HG03095 (cell line): ENCODE data around the gene SF1.

ENCODE experiments used
- ATAC-seq: cut with Tn5 transposase; IDR thresholded peaks from one replicate; pipeline ENCODE4 v1.9.1; 2021; ENCODE audit warnings: moderate library complexity; ENCODE audit not compliant: unreplicated experiment

SF1 gene

DNA sequence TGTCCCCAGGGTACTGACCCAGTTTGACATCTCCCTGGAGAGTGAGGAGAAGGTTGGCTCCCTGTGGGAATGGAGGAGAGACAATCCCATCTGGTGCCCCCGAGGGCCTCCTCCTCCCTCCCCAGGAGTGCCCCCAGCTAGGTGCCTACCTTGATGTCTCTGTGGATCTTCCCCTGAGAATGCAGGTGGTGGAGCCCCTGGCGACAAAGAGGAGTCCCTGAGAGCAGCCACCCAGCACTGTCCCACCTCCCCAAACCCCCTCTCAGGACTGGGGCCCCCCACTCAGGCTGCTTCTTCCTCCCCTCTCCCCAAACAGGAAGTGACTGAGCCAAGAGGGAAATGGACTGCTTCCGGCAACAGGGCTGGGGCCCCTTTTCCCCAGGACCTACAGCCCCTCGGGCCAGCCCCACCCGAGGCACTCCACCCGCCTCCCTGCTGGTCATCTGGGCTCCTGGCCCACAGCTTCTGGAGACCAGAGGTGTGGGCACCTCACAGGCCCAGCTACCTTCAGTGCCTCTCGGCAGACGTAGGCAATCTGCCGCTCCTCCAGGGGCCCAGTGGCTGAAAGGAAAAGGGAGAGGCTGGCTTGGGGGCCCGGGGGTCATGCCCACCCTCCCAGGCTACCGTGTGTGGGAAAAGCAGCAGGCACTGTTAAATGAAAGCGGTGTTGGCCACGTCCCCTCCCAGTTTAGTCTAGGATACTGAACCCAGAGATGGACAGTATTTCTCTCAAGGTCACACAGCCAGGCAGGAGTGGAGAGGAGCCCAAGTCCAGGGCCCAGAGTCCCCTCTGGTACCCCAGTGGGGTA is 23.4 kb upstream of the SF1 start:
- ATAC-seq: no peak

DNA sequence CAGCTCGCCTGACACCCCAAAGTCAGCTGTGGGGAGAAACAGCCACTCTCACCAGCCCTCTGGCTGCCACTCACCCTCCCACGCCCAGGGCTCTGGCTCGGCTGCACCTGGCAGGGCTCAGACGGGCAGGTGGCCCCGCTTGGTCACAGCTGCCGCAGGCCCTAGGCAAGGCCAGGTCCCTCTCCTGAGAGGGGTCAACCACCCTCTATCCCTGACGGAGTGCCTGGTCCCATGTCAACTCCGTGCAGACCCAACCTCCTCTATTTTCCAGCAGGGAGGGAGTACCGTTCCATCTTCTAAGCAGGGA is 22.8 kb upstream of the SF1 start:
- ATAC-seq: no peak

DNA sequence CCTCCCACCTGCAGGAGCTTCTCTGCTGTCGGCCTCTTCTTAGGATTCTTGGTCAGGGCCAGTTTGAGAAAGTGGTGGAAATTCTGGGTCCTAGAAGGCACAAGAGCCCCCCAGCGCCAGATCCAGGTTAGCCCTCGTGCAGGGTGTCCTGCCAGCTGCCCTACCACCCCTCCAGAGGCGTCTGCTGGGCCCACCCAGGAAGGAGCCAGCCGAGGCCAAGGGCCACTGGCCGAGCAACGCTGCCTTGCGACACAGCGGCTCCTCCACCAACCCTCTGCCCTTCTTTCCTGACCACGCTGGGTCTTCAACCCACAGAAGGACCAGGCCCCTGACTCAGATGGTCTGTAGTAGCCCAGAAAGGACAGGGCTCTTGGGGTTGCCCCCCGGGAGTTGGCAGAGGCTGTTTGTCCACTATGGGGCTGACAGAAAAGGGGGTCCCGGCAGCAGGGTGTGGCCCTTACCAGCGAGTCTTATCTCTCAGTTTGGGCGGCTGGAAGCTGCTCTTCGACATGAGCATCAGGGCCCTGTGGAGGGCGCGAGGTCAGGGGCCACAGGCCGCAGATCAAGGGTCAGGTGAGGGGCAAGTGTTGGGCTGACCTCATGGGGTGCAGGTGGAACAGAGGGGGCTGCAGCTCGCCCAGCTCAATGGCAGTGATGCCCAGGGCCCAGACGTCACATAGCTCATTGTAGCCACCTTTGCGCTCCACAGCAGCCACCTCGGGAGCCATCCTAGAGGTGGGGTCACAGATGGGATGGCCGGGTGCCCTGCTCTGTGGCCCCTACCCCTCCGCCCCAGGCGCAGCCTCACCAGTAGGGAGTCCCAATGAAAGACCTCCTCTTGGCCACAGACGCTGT is 22.2 kb upstream of the SF1 start:
- no peak for ATAC-seq

DNA sequence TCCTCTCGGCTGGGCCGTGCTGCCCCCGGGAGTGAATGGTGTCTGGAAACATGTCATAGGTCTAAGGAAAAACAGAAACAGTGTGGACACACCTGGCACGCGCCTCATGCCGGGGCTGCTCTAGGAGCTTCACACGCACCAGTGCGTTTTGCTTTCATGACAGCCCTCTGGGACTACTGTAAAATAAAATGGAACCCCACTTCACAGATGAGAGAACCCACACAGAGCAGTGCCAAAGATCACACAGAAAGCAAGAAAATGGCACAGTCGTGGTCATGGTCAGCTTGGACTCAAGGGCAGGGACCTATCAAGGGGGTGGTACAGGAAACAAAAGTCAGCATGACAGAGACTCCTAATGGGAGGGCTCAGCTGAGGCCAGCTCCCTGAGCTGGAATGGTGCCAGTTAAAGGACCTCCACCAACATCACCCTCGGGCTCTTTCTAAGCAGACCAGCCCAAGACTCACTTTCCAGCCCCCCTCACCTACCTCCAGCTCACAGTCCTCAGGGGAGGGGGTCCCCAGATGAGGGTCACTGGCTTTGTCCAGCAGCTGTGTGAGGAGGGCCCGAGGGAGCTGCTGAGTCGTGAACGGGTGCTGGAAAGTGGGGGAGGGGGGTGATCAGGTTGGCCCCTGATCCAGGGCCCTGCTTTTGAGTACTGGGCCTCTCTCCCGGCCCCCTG is 21.4 kb upstream of the SF1 start:
- ATAC-seq: no peak

DNA sequence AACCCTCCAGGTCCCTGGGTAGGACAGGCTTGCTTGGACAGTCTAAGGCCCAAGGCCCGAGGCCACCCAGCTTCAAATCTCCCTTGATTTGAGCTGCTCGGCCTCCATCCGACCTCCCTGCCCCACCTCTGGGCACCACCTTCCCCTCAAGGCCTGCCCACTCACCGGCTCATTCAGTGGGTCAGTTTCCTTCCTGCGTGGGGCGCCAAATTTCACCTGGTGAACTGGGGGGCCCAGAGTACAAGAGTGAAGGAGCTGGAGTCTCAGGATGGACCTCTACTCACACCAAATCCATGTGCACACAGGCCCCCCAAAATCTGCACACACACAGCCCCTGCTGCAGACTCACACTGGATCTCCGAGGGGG is 20.9 kb upstream of the SF1 start:
- no peak for ATAC-seq

DNA sequence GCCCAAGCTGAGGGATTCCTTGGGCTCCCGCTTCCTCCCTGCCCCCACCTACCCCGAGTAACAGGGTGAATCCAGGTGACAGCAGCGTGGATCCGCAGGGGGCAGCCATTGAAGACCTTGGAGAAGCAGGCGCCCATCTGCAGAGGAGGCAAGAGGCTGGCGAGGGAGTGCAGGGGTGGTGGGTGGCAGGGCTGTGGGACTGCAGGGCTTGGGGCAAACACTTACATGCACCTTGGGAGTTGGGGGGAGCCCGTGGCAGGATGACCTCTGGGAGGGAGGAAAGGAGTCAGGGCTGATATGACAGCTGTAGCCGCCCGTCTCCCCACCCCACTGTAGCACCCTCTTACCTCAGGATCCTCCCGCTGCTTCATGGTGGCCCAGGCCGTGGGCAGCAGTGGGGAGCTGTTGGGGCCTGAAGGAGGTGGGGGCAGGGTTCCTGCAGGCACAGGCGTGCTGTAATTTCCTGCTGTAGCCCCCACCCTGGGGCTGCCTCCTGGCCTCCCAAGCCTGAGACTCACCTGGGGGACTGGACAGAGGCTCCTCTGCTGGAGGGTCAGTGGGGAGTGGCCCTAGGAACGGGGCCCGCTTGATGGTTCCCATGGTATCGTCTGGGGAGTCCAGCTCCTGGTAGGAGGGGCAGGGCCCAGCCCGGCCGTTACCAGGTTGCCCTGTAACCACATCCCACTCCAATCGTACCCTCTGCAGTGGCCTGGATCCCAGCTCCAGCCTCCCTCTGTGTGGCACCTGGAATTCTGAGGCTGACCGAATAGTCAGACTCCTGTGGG is 18.6 kb upstream of the SF1 start:
- ATAC-seq: no peak

DNA sequence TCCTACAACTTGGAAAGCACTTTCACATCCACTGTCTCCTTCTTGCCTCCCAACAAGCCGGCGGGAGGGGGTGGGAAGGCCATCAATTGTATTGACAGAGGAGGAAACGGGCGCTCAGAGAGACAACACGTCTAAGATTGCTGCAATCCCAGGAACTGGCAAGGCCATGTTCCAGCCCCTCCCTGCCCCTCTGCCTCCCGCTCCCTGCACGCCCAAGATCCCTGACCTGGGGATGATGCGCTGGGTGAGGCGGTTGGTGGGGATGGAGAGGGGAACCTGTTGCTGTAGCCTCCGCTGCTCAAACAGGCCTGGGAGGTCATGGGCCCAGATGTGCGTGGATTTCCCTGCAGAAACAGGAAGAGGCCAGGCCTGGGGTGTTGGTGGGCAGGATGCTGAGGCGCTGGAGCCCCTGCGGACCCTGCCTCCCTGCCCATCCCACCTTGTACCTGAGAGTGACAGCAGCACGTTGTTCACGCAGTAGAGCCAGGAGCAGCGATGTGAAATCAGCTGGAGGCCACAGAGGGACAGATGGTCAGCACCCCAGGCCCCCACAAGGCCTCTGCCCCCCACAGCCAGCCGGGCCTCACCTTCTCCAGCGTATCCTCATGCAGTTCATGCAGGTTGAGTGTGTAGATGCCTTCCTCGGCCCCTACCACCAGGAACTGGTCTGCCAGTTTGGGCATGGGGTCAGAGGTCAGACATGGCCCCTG is 17.9 kb upstream of the SF1 start:
- ATAC-seq: no peak

DNA sequence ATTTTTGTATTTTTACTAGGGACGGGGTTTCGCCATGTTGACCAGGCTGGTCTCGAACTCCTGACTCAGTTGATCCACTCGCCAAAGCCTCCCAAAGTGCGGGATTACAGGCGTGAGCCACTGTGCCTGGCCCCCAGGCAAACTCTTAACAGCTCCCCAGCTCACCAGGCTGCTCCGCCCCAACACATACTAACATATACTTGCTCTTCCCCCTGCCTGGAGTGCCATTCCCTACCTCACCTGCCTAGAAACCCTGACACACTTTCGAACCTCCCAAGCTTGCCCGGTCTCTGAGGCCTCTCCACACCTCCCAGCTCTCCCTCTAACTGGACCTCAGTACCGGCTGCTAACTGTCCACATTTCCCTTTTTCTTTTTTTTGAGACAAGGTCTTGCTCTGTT is 16.2 kb upstream of the SF1 start:
- no peak for ATAC-seq

DNA sequence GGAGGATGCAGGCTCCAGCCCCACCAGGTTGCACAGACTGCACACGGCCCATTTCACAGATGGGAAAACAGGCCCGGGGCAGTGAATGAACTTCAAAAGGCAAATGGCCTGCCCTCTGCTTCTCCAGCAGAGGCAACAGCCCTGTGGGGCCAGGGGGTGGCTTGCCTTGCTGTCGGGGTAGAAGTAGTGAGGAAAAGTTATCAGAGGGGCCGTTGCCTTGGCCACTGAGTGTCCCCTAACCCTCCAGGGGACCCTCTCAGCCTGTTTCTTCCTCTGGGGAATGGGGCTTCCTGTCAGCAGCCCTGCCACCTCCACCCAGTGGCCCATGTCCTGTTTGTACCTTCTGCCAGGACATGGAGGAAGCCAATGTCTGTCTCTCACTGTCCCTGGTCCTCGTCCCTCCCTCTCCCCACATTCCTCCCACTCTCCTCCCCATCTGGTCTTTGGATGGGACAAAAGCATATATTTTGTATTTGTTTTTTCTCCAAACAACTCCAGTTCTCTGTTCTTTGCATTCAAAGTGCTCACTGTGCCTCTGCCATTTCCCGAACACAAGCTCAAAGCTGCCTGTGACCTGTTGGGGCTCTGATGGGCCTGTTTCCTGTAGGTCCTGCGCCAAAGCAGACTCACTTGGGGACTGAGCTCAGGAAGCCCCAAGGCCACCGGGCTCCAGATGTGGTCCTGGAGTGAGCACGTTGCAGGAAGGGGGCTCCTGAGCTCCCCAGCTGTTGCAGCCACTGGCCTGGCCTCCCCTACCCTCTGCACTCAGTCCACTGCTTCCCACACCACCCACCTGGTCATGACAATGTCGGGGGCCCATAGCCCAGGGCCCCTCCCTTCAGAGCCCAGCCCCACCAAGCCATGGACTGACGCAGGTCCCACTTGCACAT is 15.2 kb upstream of the SF1 start:
- ATAC-seq: no peak

DNA sequence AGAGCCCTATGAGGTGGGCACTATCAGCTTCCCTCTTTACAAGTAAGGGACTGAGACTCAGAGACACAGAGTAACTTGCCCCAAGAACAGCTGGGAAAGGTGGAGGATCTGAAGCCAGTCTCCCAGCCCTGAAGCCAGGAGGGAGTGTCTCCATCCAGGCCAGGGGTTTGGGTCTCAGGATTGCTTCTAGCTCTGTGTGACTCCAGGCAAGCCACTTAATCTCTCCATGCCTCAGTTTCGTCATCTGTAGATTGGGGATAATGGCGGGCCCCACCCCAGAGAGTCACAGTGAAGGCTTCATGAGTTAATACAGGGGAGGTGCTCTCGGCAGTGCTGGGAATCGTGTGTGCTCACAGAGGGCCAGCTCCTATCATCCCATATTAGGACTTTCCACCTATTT is 14.1 kb upstream of the SF1 start:
- ATAC-seq: no peak

DNA sequence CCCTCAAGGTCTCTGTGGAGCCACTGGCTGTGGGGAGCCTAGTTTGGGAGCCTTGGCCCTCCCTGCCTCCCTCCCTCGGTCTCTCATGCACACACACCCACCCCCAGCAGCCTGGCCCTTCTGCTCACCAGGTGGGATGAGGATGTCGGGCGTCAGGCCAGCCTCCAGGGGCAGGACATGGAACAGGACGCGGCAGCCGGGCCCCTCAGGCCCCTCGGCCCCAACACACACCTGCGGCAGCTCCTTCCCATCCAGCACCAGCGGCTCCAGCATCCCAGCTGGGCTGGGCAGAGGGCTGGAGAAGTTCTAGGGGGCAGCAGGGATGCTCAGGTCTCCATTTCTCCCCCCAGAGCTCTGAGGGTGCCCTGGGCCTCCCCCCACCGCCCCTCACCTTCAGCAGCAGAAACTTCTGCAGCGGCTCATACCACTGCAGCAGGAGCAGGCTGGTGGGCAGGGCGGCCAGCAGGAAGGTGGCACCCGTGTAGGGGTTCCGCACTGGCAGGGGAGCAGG is 13.5 kb upstream of the SF1 start:
- no peak for ATAC-seq

DNA sequence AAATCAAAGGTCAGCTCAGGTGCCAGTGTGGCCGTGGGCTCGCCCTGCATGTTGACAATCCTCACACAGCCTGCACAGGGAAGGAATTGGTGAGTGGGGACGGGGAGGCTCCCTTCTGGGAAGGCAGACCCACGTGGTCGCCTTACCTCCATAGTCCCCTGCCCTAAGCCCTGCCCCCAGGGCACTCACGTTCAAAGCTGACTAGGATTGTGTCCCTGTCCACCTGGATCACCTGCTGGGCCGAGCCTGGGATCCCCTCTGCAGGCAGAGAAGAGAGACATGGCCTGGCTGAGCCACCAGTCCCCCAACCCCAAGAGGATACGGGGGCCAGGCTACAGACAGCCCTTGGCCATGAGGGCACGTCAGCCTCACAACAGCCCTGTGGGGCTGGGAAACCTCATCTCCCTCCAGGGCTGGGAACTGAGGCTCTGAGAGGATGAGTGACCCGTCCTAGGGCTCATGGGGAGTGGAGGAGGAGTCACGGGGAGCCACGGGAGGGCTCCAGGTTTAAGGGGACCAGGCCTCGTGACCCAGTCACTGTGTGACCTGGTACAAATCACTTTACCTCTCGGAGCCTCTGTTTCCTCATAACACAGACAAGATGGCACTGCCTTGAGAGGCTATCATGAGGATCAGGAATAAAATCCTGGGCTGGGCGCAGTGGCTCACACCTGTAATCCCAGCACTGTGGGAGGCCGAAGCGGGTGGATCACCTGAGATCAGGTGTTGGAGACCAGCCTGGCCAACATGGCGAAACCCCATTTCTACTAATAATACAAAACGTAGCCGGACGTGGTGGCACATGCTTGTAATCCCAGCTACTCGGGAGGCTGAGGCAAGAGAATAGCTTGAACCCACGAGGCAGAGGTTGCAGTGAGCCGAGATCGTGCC is 12.1 kb upstream of the SF1 start:
- no peak for ATAC-seq

DNA sequence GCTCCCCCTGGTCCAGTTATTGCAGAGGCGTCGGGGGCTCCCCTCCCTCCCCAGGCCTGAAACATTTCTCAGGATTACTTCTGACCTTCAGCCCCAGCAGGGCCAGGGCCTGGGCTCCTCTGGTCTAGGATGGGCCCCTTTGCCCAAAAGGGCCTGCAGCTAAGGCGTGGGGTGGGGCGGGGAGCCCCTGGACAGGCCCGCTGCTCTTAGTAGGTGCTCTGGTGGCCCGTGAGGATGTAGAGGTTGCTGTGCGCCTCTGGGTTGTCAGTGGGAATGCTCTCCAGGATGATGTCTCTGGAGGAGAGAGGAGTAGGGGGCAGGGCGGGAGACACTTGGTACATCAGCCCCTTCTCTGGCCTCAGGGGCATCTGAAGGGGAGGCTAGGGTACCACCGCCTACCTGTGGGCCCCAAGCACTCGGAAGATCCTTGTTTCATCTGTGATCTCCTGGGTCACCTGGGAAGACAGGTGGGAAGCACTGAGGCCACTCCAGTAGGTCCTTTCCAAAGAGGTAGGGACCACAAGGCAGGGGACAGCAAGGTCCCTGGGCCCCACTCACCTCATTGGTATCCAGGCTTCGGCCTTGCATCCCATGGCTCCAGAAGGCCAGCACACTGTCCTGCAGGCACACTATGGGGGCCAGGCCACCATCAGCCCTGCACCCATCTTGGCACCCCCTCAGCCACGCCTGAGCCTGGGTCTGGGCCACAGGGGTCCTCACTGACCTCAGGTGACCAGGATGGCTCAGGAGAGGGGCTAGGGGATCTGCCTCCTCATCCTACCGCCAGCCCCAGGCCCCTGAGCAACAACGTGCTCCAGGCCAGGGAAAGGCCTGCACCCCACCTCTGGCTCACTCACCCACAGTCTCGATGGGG is 11.2 kb upstream of the SF1 start:
- no peak for ATAC-seq

DNA sequence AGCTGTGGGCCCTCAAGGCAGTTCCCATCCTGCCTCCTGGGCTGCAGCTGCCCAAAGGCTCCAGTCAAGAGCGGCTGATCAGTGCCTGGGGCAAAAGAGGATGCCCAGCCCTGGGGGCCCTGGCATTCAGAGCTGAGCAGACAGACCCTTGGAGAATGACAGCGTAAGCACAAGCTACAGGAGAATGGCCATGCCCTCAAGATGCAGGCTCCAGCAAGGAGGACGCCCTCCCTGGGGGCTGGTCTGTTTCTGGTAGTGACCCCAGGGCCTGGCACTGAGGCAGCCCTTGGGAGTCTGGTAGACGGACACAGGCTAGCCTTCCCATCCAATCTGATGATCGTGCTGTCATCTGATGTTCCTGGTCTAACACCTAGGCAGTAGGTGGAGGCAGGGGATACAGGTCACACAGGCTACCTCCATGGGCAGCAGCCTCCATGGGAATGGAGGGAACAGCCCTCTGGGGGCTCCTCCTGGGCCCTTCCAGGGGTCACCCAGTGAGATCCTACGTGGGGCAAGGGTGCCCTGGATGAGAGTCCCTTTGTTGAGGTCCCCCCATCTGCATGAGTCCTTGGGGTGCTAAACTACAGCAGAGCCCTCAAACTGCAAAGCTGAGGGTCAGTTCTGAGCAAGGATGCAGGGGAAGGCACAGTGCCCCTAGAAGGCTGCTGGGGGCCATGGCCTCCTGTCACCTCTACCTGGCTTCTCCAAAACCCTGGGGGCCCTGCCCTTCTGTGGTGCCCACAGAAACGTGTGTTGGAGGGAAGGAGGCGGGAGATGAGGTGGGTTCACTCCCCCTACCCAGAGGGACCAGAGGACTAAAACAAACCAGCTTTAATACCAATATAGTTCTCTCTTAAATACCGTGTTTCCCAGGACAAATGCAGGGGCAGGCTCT is 10.2 kb upstream of the SF1 start:
- no peak for ATAC-seq

DNA sequence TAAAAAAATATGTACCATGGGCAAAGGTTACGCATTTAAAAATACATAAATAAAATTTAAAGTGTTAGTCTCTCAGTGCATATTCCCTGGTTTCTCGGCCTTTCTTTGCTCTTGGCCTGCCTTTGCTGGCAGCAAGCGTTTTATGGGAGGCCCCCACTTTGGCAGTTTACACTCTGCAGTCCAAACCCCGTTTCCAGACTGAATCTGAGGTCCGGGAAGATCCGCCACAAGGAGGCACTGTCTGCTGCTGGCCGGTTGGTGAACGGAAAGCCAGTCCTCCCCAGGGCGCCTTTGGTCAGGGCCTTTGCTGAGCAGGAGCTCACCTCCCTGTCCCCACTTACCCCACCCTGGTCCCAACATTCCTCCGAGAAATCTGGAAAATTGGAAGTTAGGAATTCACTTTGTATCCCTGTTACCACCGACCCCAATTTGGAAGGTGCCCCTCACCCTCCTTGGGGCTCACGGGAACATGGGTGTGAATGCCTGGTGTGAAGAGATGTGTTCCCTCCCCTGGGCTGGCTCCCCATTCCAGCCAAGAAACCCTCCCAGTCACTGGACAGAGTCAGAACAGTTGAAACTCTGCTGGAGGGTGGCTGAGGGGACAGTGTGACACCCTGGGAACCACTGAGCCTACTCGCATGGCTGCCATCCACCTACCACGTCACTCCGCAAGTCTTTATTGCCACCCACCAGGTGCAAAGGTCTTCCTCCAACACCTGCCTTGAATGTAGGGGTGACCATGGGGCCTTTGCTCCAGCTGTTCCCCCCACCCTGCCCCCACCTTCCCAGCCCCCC is 9.4 kb upstream of the SF1 start:
- no peak for ATAC-seq

DNA sequence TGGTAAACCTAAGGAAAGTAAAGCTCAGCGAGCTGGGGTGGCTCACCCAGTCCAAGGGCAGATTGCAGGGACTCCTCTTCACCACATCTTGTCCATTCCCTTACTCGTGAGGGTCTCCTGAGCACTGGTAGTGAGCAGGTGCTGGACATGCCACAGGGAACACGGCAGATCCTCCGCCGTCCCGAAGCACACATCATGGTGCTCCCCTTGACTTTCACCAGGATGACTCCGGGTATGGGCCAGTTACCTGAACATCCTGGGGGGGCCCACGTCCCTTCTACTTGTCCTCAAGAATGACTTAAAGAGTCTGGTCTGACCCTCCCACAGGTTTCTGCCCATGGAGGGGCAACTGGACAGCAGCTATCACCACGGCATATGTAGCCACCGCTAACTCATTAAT is 8.0 kb upstream of the SF1 start:
- ATAC-seq: no peak
